Measurements from ENCODE around the gene RPP40. TPM values are rescaled to one million over a fixed set of nuclear protein-coding genes. Genes with fewer than 3 reads are reported as not detected.
"Not testable (repeated sequence)": the region's sequence is repeated elsewhere in the genome, so short reads cannot be mapped to it uniquely, and the experiment has no call there.

RPP40 gene
- total RNA-seq, 4 donors from 2014 or later, result 5.0 to 14.2 (median 8.5) TPM

DNA sequence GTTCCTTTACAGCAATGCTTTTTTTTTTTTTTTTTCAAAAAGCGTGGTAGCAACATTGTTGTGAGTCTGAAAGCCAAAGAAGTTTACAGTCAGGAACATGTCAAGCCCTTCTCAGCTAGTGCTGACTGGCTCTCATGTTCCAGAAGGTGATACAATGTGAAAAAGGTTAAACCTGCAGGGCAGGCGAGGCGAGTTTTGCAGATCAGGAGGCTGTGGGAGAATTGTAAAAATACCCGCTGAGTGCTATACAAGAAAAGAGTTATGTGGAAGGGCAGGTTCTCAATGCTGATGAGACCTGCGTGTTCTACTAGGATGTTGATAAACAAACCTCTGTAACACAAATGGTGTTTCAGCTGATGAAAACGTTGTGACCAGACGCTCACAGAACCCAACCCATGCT, 30.9 kb upstream of the RPP40 start:
- Histone ChIP-seq H3K27me3 (no peaks in the 10 kb centered on the region), H3K36me3 (no peaks in the 10 kb centered on the region), H3K4me3 (replicated peaks in 1 of 3) (no peak overlapping the region), H3K4me1 (no peaks in the 10 kb centered on the region), H3K27ac (no peak overlapping the region), H3K9me3 (no peaks in the 10 kb centered on the region)
- DNase-seq, result no peak
- WGBS, 2 donors, result 71 to 75% methylated on average over 7 of the region's 7 CpGs
- TF ChIP-seq, protein P1, sequence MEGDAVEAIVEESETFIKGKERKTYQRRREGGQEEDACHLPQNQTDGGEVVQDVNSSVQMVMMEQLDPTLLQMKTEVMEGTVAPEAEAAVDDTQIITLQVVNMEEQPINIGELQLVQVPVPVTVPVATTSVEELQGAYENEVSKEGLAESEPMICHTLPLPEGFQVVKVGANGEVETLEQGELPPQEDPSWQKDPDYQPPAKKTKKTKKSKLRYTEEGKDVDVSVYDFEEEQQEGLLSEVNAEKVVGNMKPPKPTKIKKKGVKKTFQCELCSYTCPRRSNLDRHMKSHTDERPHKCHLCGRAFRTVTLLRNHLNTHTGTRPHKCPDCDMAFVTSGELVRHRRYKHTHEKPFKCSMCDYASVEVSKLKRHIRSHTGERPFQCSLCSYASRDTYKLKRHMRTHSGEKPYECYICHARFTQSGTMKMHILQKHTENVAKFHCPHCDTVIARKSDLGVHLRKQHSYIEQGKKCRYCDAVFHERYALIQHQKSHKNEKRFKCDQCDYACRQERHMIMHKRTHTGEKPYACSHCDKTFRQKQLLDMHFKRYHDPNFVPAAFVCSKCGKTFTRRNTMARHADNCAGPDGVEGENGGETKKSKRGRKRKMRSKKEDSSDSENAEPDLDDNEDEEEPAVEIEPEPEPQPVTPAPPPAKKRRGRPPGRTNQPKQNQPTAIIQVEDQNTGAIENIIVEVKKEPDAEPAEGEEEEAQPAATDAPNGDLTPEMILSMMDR (IDR thresholded peaks at IDR 0.05), result no peak
- TF ChIP-seq POLR2A (IDR thresholded peaks at IDR 0.05), result no peak
- intact Hi-C loops (cut with DNase I), result no loop called here

DNA sequence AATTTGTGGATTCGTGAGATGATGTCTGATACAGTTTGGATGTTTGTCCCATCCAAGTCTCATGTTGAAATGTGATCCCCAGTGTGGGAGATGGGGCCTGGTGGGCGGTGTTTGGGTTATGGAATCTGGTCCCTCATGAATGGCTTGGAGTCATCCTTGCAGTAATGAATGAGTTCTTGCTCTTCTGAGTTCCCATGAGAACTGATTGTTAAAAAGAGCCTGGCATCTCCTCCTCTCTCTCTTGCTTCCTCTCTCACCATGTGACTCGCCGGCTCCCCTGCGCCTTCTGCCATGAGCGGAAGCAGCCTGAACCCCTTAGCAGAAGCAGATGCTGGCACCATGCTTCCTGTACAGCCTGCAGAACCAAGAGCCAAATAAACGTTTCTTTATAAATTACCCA, 30.5 kb upstream of the RPP40 start:
- intact Hi-C loops (cut with DNase I), result no loop called here
- Histone ChIP-seq H3K4me3 (replicated peaks in 1 of 3) (no peak overlapping the region), H3K9me3 (no peaks in the 10 kb centered on the region), H3K27me3 (no peaks in the 10 kb centered on the region), H3K4me1 (no peaks in the 10 kb centered on the region), H3K27ac (no peak overlapping the region), H3K36me3 (no peaks in the 10 kb centered on the region)
- TF ChIP-seq POLR2A (IDR thresholded peaks at IDR 0.05), result no peak
- TF ChIP-seq, protein P1 (IDR thresholded peaks at IDR 0.05), result no peak
- DNase-seq, result no peak
- WGBS, 2 donors, result 69 to 76% methylated on average over 7 of the region's 7 CpGs

DNA sequence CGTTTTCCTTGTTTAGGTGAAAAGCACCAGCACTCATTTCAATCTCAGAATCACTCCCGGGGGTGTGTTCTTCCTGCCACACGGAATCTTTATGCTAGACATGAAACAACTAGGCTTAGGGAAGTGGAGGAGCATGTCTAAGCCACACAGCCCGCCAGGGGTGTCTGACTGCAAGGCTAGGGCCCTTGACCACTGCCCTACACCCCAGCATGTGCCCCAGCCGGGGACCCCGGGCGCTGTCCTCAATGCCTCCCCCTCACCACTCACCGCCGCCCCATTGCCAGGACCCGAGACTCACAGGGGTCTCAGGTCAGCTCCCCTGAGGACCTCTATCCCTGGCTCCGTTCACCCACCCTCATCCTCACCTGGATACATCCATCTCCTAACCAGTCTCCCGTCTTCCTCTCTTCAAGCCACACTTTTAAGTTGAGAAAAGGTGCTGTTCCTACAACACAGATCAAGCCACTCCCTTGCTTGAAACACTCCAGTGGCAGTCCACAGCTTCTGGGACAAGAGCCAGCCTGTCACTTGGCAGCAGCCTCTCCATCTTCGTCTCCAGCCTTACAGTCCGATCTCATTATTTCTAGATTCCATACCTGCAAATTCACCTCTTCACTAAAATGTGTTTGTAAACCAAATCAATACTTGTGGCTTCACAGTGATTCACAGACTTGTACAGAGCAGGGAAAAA, 29.5 kb upstream of the RPP40 start:
- intact Hi-C loops (cut with DNase I); H3K36me3 ChIP-seq; H3K27ac ChIP-seq; H3K9me3 ChIP-seq; H3K4me3 ChIP-seq (replicated peaks in 1 of 3); H3K27me3 ChIP-seq; H3K4me1 ChIP-seq: not testable (repeated sequence)
- DNase-seq, result peak; percentile 56 to 70
- WGBS, 2 donors, result 44 to 55% methylated on average over 7 to 10 of the region's 14 CpGs

DNA sequence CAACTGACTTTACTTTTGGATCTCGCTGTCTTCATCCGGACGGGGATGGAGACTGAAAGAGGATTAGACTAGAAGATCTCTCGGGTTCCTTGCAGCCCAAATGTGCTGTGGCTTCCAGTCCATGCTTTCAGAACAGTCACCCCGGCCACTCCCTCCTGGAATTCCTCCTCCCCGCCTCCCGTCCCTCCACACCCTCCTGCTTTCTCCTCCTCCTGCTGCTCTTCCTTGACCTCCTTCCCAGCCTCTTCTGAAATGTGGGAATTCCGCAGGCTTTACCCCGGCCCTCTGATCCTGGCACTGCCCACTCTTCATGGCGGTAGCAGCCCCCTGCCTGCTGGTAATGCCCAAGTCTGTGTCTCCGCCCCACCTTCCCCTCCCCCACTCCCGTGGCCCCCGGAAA, 28.9 kb upstream of the RPP40 start:
- H3K27ac ChIP-seq; intact Hi-C loops (cut with DNase I): not testable (repeated sequence)
- WGBS, 2 donors, result 69 to 70% methylated on average over 12 to 13 of the region's 13 CpGs

DNA sequence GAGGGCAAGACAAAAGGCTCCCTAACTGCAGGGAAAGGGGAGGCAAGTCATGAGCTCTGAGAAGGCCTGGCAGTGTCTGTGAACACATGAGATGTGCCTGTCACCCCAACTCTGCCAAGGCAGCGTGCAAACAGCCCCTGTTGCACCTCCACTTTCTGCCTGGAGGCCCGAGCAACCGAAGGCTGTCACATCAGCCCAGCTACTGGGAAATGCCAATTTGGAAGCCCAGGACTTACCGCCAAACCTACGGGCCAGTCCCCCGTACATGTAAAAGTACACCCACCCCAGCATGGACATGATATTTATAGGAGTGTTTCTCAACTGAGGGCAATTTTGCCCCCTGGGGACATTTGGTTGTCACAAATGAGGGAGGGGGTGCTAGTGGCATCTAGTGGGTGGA, 27.3 kb upstream of the RPP40 start:
- intact Hi-C loops (cut with DNase I), result no loop called here
- DNase-seq, result no peak
- H3K27ac ChIP-seq, result no peak overlapping the region
- TF ChIP-seq, protein P1 (IDR thresholded peaks at IDR 0.05), result no peak
- no peak for TF ChIP-seq POLR2A (IDR thresholded peaks at IDR 0.05)
- no peak overlapping the region for H3K4me3 ChIP-seq (replicated peaks in 1 of 3)
- H3K4me1 ChIP-seq, result no peaks in the 10 kb centered on the region
- no peaks in the 10 kb centered on the region for H3K9me3 ChIP-seq
- H3K27me3 ChIP-seq, result no peaks in the 10 kb centered on the region
- WGBS, 2 donors, result 89 to 94% methylated on average over 1 to 6 of the region's 6 CpGs
- H3K36me3 ChIP-seq, result no peaks in the 10 kb centered on the region

More for the DNA sequence above, 28.9 kb upstream of the RPP40 start:
- H3K9me3 ChIP-seq; H3K27me3 ChIP-seq; H3K4me3 ChIP-seq (replicated peaks in 1 of 3); DNase-seq; H3K4me1 ChIP-seq; H3K36me3 ChIP-seq: not testable (repeated sequence)

DNA sequence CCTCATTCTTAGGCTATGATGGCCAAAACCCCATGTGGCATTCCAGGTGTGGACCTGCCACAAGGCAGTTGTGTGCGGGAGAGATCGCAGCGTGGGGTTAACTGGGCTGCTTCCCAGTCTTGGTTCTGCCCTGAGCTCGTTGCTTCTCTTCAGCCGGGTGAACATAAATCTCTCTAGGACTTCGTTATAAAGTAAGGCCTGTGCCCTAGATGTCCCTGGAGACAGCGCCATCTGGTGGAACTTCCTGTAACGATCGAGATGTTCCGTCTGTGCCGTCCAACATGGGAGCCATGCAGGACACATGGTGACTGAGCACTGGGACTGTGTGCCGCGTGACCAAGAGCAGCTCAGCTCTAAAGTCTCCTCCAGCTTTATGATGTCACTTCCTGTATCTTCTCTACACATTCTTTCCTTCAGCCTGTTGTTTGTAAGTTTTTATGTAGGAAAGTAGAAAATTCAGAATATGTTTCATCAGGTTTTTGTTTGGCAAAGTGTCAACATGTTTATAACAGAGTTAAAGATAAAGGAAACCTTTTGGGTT, 26.8 kb upstream of the RPP40 start:
- Histone ChIP-seq H3K4me3 (replicated peaks in 1 of 3) (no peak overlapping the region), H3K36me3 (no peaks in the 10 kb centered on the region), H3K27ac (no peak overlapping the region), H3K27me3 (no peaks in the 10 kb centered on the region), H3K9me3 (no peaks in the 10 kb centered on the region), H3K4me1 (peaks cover 0 to 2% of the 10 kb centered on the region in 2 donors)
- no peak for TF ChIP-seq POLR2A (IDR thresholded peaks at IDR 0.05)
- TF ChIP-seq, protein P1 (IDR thresholded peaks at IDR 0.05), result peak; percentile 35 to 71 (median 45)
- intact Hi-C loops (cut with DNase I), result no loop called here
- DNase-seq, result peak; percentile 73 to 83
- 22 to 38% methylated on average over 9 to 13 of the region's 13 CpGs for WGBS, 2 donors
